RCC 7860 (cell line): Measurements from ENCODE around the gene LRRC14B.

ENCODE experiments used
- DNase-seq: peaks from one replicate; pipeline ENCODE4 v3.0.0-alpha.2; 2015; ENCODE audit warnings: low spot score
- FAIRE-seq: peaks from 2 replicates; lab custom pipeline; 2012; peaks lifted over from hg19 to GRCh38; lab: Jason Lieb, UNC

Gene LRRC14B

GRCh38 chr5:191036-191948 lies at the start of gene LRRC14B:
Gene LRRC14B (plus strand): TSS chr5:191495. CDS start chr5:191539, 44 bp downstream.
- DNase-seq: no peak
- FAIRE-seq: no peak

DNA sequence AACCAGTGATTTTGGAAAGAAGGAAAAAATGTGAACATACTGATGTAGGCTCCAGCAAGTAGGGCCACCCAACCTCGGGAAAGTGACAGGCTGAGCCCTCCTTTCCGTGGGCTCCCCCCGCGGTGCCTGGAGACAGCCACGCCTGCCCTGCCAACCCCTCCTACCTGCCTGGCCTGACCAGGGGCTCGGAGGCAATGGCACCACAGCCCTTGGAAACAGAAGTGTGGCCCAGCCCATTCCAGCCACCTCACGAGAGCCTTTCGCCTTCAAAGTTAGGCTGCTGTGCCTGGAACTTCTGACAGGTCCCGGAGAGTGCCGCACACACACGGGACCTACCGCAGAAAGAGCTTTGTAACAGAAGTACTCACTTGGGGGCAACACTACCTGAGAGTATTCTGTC lies 49.5 kb upstream of the LRRC14B start:
- FAIRE-seq (no peak), DNase-seq (no peak)

DNA sequence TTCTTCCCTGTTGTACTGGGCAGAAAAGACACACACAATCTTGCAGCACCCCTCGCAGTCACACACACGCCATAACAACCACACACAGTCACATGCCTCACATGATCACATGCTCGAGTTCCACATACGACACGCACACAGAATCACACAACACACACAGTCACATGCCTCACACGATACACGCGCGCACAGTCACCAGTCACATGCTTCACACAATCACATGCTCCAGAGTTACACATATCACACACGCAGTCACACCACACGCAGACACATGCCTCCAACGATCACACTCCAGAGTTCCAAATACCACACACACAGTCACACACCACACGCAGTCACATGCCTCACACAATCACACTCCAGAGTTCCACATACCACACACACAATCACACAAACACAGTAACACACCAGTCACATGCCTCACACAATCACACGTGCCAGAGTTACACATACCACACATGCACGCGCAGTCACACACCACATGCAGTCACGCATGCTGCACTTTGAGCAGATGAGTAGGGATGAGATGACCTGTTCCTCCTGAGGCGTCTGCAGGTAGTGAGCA lies 49.0 kb upstream of the LRRC14B start:
- DNase-seq (no peak), FAIRE-seq (no peak)

DNA sequence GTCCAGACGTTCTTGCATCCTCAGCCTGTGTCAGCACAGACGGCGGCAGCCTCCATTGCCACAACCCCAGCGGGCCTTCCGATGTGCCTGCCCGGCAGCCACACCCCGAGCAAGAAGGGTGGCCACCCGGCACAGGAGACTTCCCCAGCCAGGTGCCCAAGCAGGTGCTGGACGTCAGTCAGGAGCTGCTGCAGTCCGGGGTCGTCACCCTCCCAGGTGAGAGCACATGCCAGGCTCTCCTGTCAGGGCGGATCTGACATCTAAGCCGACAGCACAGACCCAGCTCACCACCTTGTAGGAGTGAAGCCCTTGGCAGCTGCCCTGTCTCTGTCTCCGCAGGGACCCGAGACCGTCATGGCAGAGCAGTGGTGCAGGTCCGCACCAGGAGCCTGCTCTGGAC lies 48.3 kb upstream of the LRRC14B start:
- DNase-seq (no peak), FAIRE-seq (no peak)

- FAIRE-seq (no peak), DNase-seq (no peak)
Measured at GRCh38 chr5:144941-145340, 46.4 kb upstream of the LRRC14B start.

- no peak for DNase-seq
- FAIRE-seq: no peak
Measured at GRCh38 chr5:145585-146323, 45.5 kb upstream of the LRRC14B start.

- DNase-seq (no peak), FAIRE-seq (no peak)
Measured at GRCh38 chr5:147751-148150, 43.5 kb upstream of the LRRC14B start.

DNA sequence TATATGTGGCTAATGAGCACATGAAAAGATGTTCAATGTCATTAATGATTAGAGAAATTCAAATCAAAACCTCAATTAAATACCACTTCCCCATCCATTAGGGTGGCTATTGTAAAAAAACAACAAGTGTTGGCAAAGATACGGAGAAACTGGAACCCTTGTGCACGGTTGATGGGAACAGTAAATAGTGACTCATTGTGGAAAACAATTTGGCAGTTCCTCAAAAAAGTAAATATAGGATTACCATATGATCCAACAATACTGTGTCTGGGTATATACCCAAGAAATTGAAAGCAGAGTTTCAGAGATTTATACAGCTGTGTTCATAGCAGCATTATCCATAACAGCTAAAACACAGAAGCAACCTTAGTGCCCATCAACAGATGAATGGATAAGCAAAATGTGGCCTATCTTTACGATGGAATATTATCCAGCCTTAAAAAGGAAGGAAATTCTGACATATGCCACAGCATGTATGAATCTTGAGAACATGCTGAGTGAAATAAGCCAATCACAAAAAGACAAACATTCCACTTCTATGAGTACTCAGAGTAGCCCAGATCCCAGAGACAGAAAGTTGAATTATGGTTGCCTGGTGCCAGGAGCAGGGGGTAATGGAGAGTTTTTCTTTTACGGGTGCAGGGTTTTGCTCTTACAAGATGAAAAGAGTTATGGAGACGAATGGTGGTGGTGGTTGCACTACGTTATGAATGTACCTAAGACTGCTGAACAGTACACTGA lies 41.4 kb upstream of the LRRC14B start:
- FAIRE-seq (peak; percentile 80), DNase-seq (peak; percentile 37)

GRCh38 chr5:150746-151145 lies 40.5 kb upstream of the LRRC14B start:
- FAIRE-seq: no peak

GRCh38 chr5:152077-152476 lies 39.2 kb upstream of the LRRC14B start:
- DNase-seq (no peak), FAIRE-seq (no peak)

More at GRCh38 chr5:150746-151145, 40.5 kb upstream of the LRRC14B start:
- DNase-seq: no peak

GRCh38 chr5:153256-153655 lies 38.0 kb upstream of the LRRC14B start:
- FAIRE-seq: peak; percentile 98
- DNase-seq: peak; percentile 96

DNA sequence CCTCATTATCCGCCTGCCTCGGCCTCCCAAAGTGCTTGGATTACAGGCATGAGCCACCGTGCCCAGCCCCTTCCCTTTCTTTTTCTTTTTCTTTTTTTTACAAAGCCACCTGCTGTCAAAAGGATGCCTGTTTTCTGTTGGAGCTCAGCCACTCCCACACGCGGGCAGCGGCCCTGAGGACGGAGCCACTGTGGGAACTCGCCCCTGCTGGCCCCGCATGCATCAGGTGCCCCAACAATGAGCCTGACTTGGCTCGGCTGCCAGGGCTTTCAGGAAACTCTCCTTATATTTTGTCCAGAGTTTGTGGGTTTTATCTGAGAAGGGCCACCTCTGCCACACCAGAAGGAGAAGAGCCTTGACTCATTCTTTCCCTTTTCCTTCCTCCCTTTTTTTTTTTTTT lies 37.1 kb upstream of the LRRC14B start:
- DNase-seq: no peak
- no peak for FAIRE-seq

- FAIRE-seq: no peak
Measured at GRCh38 chr5:154826-155225, 36.5 kb upstream of the LRRC14B start.

DNA sequence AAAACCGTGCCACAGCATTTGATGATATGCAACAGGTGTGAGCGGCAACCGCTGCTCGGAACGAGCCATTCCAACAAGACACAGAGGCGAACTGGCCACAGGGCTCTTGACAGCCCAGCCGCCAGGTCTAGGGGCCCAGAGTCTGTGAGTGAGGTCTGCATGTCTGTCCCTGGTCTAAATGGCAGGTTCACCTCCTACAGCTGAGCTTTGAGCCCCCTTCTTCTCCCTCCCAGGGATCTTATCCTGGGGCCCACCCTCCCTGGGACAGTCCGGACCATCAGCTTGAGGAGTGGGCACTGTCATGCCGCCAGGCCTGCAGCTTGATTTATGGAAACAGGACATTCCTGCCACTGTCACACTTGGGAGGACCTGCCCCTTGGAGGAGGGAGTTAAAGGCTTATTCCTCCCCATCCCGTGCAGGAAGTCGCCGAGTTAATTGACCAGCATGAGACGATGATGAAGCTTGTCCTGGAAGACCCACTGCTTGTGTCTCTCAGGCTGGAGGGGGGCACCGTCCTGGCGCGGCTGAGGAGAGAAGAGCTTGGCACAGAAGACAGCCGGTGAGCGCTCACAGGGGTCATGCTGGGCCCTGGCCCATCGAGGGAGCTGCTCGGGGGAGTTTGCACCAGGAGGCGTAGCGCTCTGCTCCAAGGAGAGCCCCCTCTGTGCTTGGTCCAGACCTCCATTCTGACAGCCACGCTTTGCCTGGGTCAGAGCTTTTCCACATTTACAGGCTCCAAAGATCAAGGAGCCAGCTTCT lies 35.5 kb upstream of the LRRC14B start:
- no peak for DNase-seq
- no peak for FAIRE-seq

More at GRCh38 chr5:154826-155225, 36.5 kb upstream of the LRRC14B start:
- DNase-seq: no peak

DNA sequence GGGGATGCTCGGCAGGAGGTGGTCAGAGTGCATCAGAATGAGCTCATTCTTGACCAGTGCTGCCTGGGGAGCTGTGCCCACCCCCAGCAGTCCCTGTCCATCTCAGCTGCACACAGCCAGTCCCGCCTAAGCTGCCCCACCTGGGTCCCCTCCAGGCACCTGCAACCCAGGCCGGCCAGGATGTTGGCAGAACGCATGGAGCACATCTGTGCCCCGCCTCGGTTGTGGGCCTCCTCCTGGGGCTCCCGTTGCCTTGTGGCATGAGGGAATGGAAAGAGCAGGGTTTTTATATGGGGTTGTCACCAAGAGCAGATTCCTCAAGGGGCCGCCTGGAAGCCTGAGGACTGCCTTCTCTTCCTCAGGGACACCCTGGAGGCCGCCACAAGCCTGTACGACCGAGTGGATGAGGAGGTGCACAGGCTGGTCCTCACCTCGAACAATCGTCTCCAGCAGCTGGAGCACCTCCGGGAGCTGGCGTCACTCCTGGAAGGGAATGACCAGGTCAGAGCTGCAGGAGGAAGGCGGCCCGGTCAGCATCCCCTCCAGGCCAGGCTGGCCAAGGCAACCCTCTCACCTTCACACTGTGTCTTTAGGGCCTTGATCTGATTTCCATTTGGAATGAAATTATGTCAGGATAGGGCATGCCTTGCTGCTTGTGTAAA lies 34.8 kb upstream of the LRRC14B start:
- FAIRE-seq: peak; percentile 53

GRCh38 chr5:157126-157715 lies 34.1 kb upstream of the LRRC14B start:
- FAIRE-seq (no peak), DNase-seq (no peak)

More for the DNA sequence above, 34.8 kb upstream of the LRRC14B start:
- DNase-seq: peak; percentile 57

GRCh38 chr5:157801-158200 lies 33.5 kb upstream of the LRRC14B start:
- FAIRE-seq: no peak
- DNase-seq: no peak

DNA sequence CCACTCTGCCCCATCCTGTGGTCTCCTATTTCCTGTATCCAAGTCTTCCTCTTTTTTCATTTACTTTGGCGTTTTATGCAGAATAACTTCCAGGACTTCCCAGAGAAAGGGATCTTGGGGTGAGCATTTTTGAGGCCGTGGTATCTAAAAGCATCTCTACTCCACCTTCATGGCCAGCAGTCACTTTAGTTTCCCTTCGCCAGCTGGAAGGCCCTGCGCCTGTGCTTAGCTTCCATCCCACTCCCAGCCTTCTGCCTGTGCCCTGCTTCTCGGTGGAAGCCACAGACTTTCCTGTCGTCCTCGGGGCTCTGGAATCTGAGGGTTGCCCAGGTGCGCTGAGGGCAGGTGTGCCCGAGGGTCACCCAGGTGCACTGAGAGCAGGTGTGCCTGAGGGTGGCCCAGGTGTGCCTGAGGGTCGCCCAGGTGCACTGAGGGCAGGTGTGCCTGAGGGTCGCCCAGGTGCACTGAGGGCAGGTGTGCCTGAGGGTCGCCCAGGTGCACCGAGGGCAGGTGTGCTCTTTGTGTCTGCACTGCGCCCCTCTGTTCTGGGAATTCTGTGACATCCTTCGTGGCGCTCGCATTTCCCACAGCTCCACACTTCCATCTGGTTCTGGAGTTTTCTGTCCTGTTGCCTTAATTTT lies 32.4 kb upstream of the LRRC14B start:
- DNase-seq: no peak
- no peak for FAIRE-seq
